Caco-2 (cell line): ENCODE measurements around the gene C2CD3. TPM values are rescaled to one million over a fixed set of nuclear protein-coding genes. Genes with fewer than 3 reads are reported as not detected.

Experiments
- BruUV-seq: library from RNA; stranded (reverse); fragments of 400-500 nt; replicated peaks from 2 replicates; lab custom pipeline; 2021; lab: Mats Ljungman, UMichigan
- CTCF ChIA-PET: fragments of 300-600 bp; sonication (Branson Sonifier 250); formaldehyde crosslinking; loops from one replicate; lab custom pipeline; 2022; ENCODE audit warnings: antibody characterized with exemption; lab: Charles Lee
- POLR2A ChIA-PET: fragments of 300-600 bp; sonication (Branson Sonifier 250); formaldehyde crosslinking; loops from one replicate; lab custom pipeline; 2022; ENCODE audit warnings: antibody characterized with exemption; lab: Charles Lee
- DNase-seq, 2 experiments: peaks; one replicate each; pipeline versions ENCODE4 v3.0.0 to v3.0.0-alpha.2; 2020 to 2022
- H3K27me3 ChIP-seq: replicated peaks from 2 replicates; pipeline ENCODE4 v1.6.0; 2011; ENCODE audit warnings: low read length; ENCODE audit not compliant: control insufficient read depth, insufficient read depth
- H3K36me3 ChIP-seq: 2 replicates; pipeline ENCODE4 v1.5.1; 2011; ENCODE audit warnings: low read length; ENCODE audit not compliant: control insufficient read depth, insufficient read depth
- H3K4me1 ChIP-seq: fragments of 250-450 bp; sonication (Bioruptor Pico); 2 replicates; pipeline ENCODE4 v1.5.1; 2020; ENCODE audit warnings: mild to moderate bottlenecking
- H3K4me3 ChIP-seq: 2 replicates; pipeline ENCODE4 v1.5.1; 2011; ENCODE audit warnings: low read depth, mild to moderate bottlenecking, control low read depth, low read length
- H3K9me3 ChIP-seq: fragments of 250-450 bp; sonication (Bioruptor Pico); 2 replicates; pipeline ENCODE4 v1.5.1; 2020; ENCODE audit warnings: mild to moderate bottlenecking, moderate library complexity
- H3K27ac Mint-ChIP-seq: one replicate; pipeline ENCODE4 v1.8.0; 2022; ENCODE audit warnings: mixed read lengths; ENCODE audit not compliant: unreplicated experiment
- H3K27me3 Mint-ChIP-seq: one replicate; pipeline ENCODE4 v1.8.0; 2022; ENCODE audit warnings: mixed read lengths; ENCODE audit not compliant: insufficient read depth, unreplicated experiment
- H3K36me3 Mint-ChIP-seq: one replicate; pipeline ENCODE4 v1.8.0; 2022; ENCODE audit warnings: mild to moderate bottlenecking, mixed read lengths; ENCODE audit not compliant: insufficient read depth, unreplicated experiment
- H3K4me1 Mint-ChIP-seq: one replicate; pipeline ENCODE4 v1.8.0; 2022; ENCODE audit warnings: low read depth, mixed read lengths; ENCODE audit not compliant: unreplicated experiment
- H3K4me3 Mint-ChIP-seq: one replicate; pipeline ENCODE4 v1.8.0; 2022; ENCODE audit warnings: mild to moderate bottlenecking, moderate library complexity, mixed read lengths; ENCODE audit not compliant: unreplicated experiment
- H3K9me3 Mint-ChIP-seq: one replicate; pipeline ENCODE4 v1.8.0; 2022; ENCODE audit warnings: mixed read lengths; ENCODE audit not compliant: unreplicated experiment
- intact Hi-C: fragments of 100-400 bp; cut with micrococcal nuclease; formaldehyde crosslinking; loops from one replicate; pipeline ENCODE4 v1.10.0; 2022; ENCODE audit not compliant: unreplicated experiment
- total RNA-seq: library from RNA; stranded (reverse); gene quantifications from 2 replicates; pipeline ENCODE4 v1.2.3, GENCODE V29; 2022
- TF ChIP-seq, protein P1 (sequence below), 2 experiments: fragments of 200-600 bp in 1 of 2; IDR thresholded peaks; 1 replicate in 1 of 2; 2 replicates in 1 of 2; pipeline versions ENCODE4 v1.5.1 to v1.8.0; 2011 to 2022; ENCODE audit warnings: antibody characterized with exemption in 1 of 2, control low read depth in 1 of 2, inconsistent platforms in 1 of 2, low read depth in 1 of 2, low read length in 1 of 2, mild to moderate bottlenecking in 1 of 2, moderate library complexity in 1 of 2; ENCODE audit not compliant: insufficient read depth in 1 of 2, severe bottlenecking in 1 of 2, unreplicated experiment in 1 of 2

C2CD3 gene
- total RNA-seq, 1 experiment from 2014 or later: 47.5 TPM

DNA sequence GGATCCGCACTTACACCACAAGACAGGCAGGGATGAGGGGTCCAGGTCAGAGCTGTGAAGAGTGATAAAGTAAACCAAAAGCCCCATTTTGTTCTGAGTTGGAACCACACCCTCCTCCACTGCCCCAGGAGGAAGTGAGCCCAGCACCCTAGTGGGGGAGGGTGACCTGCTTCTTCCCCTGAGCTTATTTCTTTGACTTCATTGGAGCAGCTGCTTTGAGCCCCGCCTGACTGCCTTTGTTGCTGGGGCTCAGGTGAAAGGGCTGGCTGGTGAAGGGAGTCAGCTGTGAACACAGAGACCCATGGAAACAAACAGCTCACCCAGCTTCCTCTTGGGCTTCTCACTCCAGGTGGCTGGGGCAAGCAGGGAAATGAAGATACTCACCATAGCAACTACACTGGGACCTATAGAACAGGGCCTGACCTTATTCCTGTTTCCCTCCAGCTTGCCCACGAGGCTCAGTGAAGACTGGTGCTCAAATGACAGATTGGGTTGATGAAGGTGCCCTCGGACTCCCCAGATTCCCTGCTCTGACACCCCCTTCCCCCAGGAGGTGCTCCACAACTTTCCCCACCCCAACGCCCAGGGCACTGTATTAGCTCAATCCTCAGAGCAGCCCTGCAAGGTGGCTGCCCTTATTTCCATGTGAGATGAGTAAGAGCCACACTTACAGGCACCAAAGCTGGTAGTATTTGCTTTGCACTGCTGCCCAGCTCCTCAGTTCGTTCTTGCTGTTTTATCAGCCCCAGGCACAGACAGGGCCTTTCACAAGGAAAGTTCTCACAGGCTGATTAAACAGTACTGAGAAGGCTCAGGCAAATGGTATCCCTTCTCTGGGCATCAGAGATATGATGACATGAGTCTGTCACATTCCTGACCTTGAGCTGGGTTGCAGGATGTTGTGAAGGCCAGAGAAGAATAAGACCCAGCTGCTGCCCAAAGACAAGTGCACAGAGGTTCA, 190.5 kb downstream of the C2CD3 start:
- ChIA-PET CTCF (no interaction called here), POLR2A (interaction anchor here (0.9 kb wide), 1 partner anchor 159 kb away, joined by 3 read pairs; no protein-coding TSS in a partner anchor)
- Mint-ChIP-seq H3K9me3 (no peaks in the 10 kb centered on the region), H3K27me3 (no peaks in the 10 kb centered on the region), H3K4me3 (peak overlapping the region; percentile 91), H3K36me3 (peaks cover 56% of the 10 kb centered on the region), H3K27ac (no peak overlapping the region), H3K4me1 (peaks cover 7% of the 10 kb centered on the region)
- peaks cover 15% of the 10 kb centered on the region for H3K4me1 ChIP-seq
- no peaks in the 10 kb centered on the region for H3K27me3 ChIP-seq
- H3K36me3 ChIP-seq: peaks cover 22% of the 10 kb centered on the region
- intact Hi-C loops: loop anchor here (10.0 kb wide), 1 partner anchor 335 kb away; the partner anchor contains the start of gene P4HA3
- TF ChIP-seq, protein P1, sequence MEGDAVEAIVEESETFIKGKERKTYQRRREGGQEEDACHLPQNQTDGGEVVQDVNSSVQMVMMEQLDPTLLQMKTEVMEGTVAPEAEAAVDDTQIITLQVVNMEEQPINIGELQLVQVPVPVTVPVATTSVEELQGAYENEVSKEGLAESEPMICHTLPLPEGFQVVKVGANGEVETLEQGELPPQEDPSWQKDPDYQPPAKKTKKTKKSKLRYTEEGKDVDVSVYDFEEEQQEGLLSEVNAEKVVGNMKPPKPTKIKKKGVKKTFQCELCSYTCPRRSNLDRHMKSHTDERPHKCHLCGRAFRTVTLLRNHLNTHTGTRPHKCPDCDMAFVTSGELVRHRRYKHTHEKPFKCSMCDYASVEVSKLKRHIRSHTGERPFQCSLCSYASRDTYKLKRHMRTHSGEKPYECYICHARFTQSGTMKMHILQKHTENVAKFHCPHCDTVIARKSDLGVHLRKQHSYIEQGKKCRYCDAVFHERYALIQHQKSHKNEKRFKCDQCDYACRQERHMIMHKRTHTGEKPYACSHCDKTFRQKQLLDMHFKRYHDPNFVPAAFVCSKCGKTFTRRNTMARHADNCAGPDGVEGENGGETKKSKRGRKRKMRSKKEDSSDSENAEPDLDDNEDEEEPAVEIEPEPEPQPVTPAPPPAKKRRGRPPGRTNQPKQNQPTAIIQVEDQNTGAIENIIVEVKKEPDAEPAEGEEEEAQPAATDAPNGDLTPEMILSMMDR (IDR thresholded peaks at IDR 0.05; ENCODE audit: insufficient read depth in 1 of 2, low read depth in 1 of 2, low read length in 1 of 2, severe bottlenecking in 1 of 2, unreplicated experiment in 1 of 2): no peak
- H3K4me3 ChIP-seq: no peak overlapping the region
- BruUV-seq: no TSS peak
- DNase-seq: peak in 1 of 2 experiments; percentile 52
- no peaks in the 10 kb centered on the region for H3K9me3 ChIP-seq

DNA sequence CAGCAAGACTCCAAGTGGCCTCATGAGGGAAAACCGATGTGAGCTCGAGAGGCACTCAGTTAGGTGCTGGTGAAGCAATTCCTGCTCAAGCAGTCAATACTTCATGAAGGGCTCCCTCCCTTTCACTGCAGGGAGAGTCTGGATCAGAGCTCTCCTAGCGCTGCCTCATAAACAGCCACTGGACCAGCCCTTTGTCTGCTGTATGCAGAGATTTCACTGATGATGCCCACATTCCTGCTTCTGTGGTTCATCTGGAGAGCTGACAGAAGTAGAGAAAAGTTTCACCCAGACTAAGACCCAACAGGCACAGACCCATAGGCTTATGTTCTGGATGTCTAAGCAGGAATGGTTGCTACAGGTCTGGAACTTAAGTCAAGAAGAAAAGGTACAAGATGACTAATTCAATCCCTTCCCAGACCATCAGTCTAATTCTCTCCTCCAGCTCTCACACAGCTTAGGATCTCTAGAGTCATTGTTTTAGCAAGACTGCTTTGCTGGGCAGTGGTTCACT, 192.2 kb downstream of the C2CD3 start:
- H3K27me3 Mint-ChIP-seq: no peaks in the 10 kb centered on the region
- Histone ChIP-seq H3K4me3 (no peak overlapping the region), H3K27me3 (no peaks in the 10 kb centered on the region), H3K36me3 (peaks cover 22% of the 10 kb centered on the region), H3K9me3 (no peaks in the 10 kb centered on the region), H3K4me1 (peaks cover 7% of the 10 kb centered on the region)
- BruUV-seq: no TSS peak
- POLR2A ChIA-PET: no interaction called here
- H3K36me3 Mint-ChIP-seq: peaks cover 63% of the 10 kb centered on the region
- H3K4me3 Mint-ChIP-seq: no peak overlapping the region
- peak in 1 of 2 experiments; percentile 19 for DNase-seq
- CTCF ChIA-PET: no interaction called here
- TF ChIP-seq, protein P1 (IDR thresholded peaks at IDR 0.05; ENCODE audit: insufficient read depth in 1 of 2, low read depth in 1 of 2, low read length in 1 of 2, severe bottlenecking in 1 of 2, unreplicated experiment in 1 of 2): no peak
- intact Hi-C loops: no loop called here
- no peak overlapping the region for H3K27ac Mint-ChIP-seq
- peaks cover 1% of the 10 kb centered on the region for H3K4me1 Mint-ChIP-seq
- no peaks in the 10 kb centered on the region for H3K9me3 Mint-ChIP-seq

GRCh38 chr11:73977856-73978519, 192.8 kb downstream of the C2CD3 start:
- no peaks in the 10 kb centered on the region for H3K9me3 ChIP-seq
- no TSS peak for BruUV-seq
- H3K4me3 Mint-ChIP-seq: no peak overlapping the region
- ChIA-PET POLR2A (no interaction called here), CTCF (no interaction called here)
- H3K36me3 Mint-ChIP-seq: peaks cover 56% of the 10 kb centered on the region
- H3K4me3 ChIP-seq: no peak overlapping the region
- H3K27ac Mint-ChIP-seq: no peak overlapping the region
- no peaks in the 10 kb centered on the region for H3K27me3 ChIP-seq
- TF ChIP-seq, protein P1 (IDR thresholded peaks at IDR 0.05; ENCODE audit: insufficient read depth in 1 of 2, low read depth in 1 of 2, low read length in 1 of 2, severe bottlenecking in 1 of 2, unreplicated experiment in 1 of 2): no peak
- peaks cover 22% of the 10 kb centered on the region for H3K36me3 ChIP-seq
- no peaks in the 10 kb centered on the region for H3K9me3 Mint-ChIP-seq
- no peaks in the 10 kb centered on the region for H3K27me3 Mint-ChIP-seq
- peaks cover 7% of the 10 kb centered on the region for H3K4me1 ChIP-seq
- H3K4me1 Mint-ChIP-seq: no peaks in the 10 kb centered on the region
- DNase-seq: peak in 1 of 2 experiments; percentile 34
- intact Hi-C loops: no loop called here
